Measurements from ENCODE around the gene AUTS2.

Gene AUTS2

GRCh38 chr7:70477036-70478010, 879.0 kb downstream of the AUTS2 start:
- DNase-seq: no peak

DNA sequence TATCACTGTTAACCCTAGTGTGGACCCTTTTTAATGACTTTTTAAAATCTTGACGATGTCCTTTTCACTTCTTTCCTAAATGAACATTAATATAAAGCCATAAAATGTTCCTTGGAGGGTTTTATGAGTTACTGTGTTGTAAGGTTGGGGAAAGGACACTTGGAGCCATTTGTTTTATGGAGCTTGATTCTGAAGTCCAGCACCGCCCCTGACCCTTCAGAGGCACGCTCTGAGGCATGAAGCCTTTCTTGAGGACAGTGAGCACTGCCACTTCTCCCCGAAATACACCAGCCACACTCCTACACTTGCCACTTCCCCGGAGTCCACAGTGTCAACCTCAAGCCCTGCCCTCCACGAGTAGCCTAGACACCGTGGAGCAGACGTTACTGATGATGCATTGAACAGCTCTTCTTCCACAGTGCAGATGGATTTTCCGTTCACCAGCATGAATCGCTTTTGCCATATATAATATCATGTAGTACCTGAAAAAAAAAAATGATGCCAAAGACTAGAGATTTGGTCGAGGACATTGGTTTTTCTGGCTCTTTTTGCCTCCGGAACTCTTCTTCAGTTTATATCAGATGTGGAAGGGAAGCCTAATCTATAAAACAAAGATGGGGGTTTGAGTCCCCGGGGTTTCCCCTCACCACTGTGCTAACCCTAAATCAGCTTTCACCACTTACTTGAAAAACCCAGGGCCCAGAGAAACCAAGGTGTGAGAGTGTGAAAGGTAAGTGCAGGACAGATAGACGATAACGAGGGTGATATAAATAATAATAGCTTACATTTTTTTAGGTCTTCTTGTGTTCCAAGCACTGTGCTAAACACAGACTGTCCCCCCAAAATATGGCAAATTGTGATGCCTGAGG, 881.1 kb downstream of the AUTS2 start:
- DNase-seq: no peak

DNA sequence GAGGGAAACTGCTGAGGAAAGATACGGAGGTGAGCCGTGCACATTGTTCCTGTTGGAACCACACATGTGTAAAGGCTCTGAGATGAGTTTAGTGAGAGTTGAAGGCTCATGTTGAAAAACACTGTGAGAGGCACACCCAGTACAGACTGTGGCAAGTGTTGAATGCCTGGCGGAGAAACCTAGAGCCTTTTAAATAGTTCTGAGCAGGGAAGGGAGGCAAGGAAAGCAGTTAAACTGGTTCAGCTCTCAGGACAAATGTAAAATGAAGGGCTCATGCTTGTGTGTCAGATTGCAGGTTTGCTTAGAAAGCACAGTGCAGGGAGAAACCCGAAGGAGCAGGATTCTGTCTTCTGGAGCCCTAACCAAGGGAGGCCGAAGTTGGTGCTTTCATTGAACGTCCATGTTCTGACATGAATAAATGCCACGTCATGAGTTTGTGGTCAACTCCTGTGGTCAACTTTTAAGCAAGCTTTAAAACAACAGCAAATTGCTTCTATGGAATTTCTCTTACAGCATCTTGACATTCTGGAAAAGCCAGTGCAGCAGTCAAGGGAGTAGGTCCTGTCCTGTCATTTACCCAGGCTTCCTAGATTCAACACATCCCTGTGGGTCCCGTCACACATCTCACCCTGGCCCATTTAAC, 882.8 kb downstream of the AUTS2 start:
- no peak for DNase-seq

GRCh38 chr7:70481570-70482123, 883.4 kb downstream of the AUTS2 start:
- no peak for DNase-seq

DNA sequence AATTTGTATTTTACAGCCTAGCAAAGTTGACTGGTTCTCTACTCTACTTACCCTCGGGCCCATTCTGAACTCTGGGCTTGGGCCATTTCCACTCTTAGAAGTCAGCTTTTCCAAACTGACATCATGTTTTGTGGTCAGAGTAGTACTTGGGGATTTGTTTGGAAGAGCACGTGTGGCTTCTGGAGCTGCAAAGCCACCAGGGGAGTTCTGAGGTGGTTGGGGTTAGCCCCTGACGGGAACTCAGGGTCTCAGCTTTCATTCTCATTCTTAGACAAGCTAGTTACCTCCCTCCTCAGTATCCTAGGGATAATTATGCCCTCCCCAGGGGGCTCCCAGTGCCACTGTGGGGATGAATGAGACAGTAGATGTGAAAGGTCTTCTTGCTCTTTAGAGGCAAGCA, 886.0 kb downstream of the AUTS2 start:
- DNase-seq: no peak

- DNase-seq: no peak
These were observed 888.7 kb downstream of the AUTS2 start for GRCh38 chr7:70486977-70487376.

GRCh38 chr7:70487428-70487827, 889.2 kb downstream of the AUTS2 start:
- no peak for DNase-seq

DNA sequence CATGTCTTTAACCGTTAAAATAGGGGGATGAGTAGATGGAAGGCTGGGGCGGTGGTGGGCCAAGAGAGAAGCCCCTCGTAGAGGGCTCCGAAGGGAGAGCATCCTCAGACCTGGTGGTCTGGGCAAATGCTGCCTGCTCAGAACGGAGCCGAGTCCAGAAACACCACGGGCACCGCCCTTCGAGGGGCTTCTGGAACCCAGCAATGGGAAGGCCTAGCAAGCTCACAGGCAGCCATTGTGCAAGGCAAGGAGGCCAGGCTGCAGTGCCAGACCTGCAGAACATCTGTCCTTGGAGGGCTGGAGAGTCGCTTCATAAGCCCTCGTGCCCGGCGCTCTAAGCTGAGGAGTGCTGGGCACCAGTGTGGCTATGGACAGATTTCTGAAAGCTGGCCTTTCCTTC, 889.6 kb downstream of the AUTS2 start:
- no peak for DNase-seq

DNA sequence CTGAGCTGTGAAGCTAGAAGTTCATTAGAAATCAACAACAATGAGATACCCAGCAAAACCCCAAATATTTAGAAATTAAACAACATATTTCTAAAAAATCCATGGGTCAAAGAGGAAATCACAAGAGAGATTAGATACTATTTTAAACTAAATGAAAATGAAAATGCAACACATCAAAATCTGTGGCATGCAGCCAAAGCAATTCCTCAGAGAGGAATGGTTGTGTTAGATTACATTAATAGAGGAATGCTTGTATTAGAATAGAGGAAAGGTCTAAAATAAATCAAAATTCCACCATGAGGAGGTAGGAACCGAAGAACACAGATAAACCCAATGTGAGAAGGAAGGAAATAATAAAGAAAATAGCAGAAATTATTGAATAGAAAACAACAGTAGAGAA, 891.5 kb downstream of the AUTS2 start:
- no peak for DNase-seq

- DNase-seq: no peak
These were observed 894.4 kb downstream of the AUTS2 start for GRCh38 chr7:70492625-70493024.

- DNase-seq: no peak
These were observed 896.2 kb downstream of the AUTS2 start for GRCh38 chr7:70494225-70495032.

DNA sequence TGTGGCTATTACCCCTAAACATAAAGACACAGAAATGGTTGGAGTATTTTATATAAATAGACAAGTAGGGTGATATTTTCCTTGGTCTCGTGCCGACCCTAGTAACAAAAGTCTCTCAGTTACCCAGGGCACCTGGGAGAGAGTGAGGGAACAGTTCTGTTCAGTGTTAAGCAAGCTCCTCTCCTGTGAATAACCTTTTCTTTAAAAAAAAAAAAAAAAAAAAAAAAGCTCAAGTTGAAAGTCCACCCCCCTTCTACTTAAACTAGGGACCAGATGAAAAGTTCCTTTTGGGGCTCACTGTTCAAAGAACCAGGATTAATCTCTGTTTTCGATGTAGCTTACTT, 896.7 kb downstream of the AUTS2 start:
- DNase-seq: no peak

DNA sequence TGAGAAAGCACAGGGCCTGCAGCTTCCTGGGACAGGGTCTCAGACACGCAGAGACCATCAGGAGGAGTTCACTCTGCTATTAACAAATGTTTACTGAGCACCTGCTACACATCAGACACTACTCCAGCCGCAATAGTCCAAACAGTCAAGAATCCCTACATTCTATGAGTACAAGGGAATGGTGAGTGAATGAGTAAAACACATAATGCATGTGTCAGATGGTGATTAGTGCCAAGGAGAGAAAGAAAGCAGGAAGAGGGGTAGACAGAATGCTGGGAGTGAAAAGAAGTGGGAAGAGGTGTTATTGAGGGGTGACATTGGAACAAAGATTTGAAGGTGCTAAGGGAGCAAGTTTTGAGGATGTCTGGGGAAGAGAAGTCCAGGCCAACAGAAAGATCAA, 899.5 kb downstream of the AUTS2 start:
- DNase-seq: no peak

GRCh38 chr7:70498232-70498992, 900.1 kb downstream of the AUTS2 start:
- DNase-seq: peak in 1 of 14 donors; percentile 4

- DNase-seq: no peak
These were observed 902.0 kb downstream of the AUTS2 start for GRCh38 chr7:70500261-70500660.

DNA sequence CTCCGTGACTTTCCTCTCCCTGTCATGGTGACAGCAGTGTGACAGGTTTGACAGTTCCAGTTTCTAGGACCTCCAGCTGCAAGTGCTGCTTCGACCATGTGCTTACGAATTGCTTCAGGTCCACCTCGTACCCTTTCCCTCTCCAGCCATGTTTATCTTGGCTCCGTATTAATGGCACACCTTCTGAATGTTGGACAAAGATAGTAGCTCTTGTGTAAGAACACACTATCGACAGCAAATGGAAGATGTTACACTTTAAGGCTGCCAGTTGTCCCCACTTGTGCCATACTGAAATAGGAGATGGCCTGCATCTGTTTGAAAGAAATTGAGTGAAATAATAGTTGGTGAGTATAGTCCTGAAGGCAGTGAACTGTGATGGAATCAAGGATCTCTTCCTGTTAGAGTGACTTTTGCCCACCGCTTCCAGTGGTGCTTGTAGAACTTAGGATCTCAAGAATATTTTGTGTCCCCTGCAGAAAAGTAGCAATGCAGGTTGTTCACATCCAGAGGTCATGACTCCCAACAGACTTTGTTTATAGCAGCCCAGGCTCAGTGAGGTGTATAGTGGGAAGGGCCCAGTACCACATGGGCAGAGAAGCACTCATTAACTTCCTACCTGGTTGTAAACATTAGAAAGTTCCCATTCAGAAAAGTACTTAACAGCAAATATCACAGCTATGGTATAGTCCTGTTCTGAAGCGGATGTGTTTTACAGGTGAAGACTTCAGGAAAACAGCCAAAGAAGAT, 904.0 kb downstream of the AUTS2 start:
- DNase-seq: no peak

- no peak for DNase-seq
These were observed 906.0 kb downstream of the AUTS2 start for GRCh38 chr7:70504254-70504653.

- DNase-seq: no peak
These were observed 907.2 kb downstream of the AUTS2 start for GRCh38 chr7:70505468-70505867.

- no peak for DNase-seq
These were observed 907.6 kb downstream of the AUTS2 start for GRCh38 chr7:70505886-70506285.

GRCh38 chr7:70506434-70506833, 908.2 kb downstream of the AUTS2 start:
- DNase-seq: no peak
